ENCODE measurements around the gene ATCAY. TPM values are rescaled to one million over a fixed set of nuclear protein-coding genes. Genes with fewer than 3 reads are reported as not detected.

The ATCAY gene
- total RNA-seq, 4 donors from 2014 or later, result not detected

DNA sequence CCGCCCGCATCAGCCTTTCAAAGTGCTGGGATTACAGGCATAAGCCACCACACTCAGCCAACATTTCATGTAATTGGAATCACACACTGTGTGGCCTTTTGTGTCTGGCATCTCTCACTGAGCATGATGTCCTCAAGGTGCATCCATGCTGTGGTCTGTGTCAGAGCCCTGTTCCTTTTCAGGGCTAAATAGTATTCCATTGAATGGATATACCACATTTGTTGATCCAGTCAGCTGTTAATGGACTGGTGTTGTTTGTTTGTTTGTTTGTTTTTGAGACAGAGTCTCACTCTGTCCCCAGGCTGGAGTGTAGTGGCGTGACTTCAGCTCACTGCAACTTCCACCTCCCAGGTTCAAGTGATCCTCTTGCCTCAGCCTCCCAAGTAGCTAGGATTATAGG lies 17.9 kb downstream of the ATCAY start:
- TF ChIP-seq, protein P1, sequence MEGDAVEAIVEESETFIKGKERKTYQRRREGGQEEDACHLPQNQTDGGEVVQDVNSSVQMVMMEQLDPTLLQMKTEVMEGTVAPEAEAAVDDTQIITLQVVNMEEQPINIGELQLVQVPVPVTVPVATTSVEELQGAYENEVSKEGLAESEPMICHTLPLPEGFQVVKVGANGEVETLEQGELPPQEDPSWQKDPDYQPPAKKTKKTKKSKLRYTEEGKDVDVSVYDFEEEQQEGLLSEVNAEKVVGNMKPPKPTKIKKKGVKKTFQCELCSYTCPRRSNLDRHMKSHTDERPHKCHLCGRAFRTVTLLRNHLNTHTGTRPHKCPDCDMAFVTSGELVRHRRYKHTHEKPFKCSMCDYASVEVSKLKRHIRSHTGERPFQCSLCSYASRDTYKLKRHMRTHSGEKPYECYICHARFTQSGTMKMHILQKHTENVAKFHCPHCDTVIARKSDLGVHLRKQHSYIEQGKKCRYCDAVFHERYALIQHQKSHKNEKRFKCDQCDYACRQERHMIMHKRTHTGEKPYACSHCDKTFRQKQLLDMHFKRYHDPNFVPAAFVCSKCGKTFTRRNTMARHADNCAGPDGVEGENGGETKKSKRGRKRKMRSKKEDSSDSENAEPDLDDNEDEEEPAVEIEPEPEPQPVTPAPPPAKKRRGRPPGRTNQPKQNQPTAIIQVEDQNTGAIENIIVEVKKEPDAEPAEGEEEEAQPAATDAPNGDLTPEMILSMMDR (IDR thresholded peaks at IDR 0.05), result no peak
- no peak for TF ChIP-seq POLR2A (IDR thresholded peaks at IDR 0.05)
- WGBS, 2 donors, result 86 to 88% methylated on average over 3 of the region's 3 CpGs
- Histone ChIP-seq H3K36me3 (no peaks in the 10 kb centered on the region), H3K4me1 (peaks cover 0 to 7% (median 0%) of the 10 kb centered on the region in 3 donors), H3K27ac (no peak overlapping the region), H3K27me3 (peaks cover 0 to 16% (median 0%) of the 10 kb centered on the region in 4 donors), H3K9me3 (no peaks in the 10 kb centered on the region), H3K4me3 (no peak overlapping the region)
- intact Hi-C loops (cut with DNase I), result no loop called here
- no peak for DNase-seq

GRCh38 chr19:3899531-3900294 lies 19.2 kb downstream of the ATCAY start:
- 45 to 47% methylated on average over 12 to 13 of the region's 18 CpGs for WGBS, 2 donors
- H3K4me3 ChIP-seq, result no peak overlapping the region
- DNase-seq, result no peak
- H3K27ac ChIP-seq, result no peak overlapping the region
- H3K4me1 ChIP-seq, result peaks cover 0 to 7% (median 0%) of the 10 kb centered on the region in 3 donors
- no peaks in the 10 kb centered on the region for H3K36me3 ChIP-seq
- TF ChIP-seq, protein P1 (IDR thresholded peaks at IDR 0.05), result no peak
- no peak for TF ChIP-seq POLR2A (IDR thresholded peaks at IDR 0.05)
- H3K9me3 ChIP-seq, result no peaks in the 10 kb centered on the region
- intact Hi-C loops (cut with DNase I), result no loop called here
- peaks cover 0 to 17% (median 0%) of the 10 kb centered on the region in 4 donors for H3K27me3 ChIP-seq

DNA sequence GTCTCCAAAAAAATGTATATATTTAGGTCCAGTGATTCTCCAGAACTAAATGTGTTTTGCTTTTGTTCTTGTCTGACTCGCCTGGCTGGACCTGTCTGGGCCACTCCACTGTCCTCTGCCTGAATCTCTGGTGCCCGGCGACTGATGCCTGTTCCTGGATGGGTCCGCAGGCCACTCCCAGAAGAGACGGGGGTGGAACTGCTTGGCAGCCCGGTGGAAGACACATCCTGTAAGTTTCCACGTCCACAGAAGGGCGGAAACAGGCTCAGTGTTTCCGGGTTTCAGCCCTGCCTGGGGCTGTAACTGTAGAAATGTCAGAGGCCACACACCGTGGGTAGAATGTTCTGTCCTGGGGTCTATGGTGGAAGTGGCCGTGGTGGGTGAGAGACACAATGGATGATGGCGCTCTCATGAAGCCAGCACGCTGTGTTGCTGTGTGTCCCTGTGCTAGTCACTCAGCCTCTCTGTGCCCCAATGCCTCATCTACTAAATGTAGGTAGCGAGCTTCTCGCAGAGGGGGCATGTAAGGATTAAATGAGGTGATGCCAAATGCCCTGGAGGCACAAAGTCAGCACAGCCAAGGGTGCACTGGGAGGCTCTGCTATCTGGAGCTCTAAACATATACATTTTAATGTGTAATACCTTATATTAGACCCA lies 22.0 kb downstream of the ATCAY start:
- TF ChIP-seq, protein P1 (IDR thresholded peaks at IDR 0.05), result no peak
- TF ChIP-seq POLR2A (IDR thresholded peaks at IDR 0.05), result no peak
- no peak overlapping the region for H3K27ac ChIP-seq
- H3K4me1 ChIP-seq, result peaks cover 0 to 7% (median 0%) of the 10 kb centered on the region in 3 donors
- H3K9me3 ChIP-seq, result no peaks in the 10 kb centered on the region
- intact Hi-C loops (cut with DNase I), result no loop called here
- H3K36me3 ChIP-seq, result no peaks in the 10 kb centered on the region
- H3K27me3 ChIP-seq, result peaks cover 0 to 17% (median 0%) of the 10 kb centered on the region in 4 donors
- DNase-seq, result no peak
- no peak overlapping the region for H3K4me3 ChIP-seq
- 66 to 81% methylated on average over 5 to 11 of the region's 15 CpGs for WGBS, 2 donors

DNA sequence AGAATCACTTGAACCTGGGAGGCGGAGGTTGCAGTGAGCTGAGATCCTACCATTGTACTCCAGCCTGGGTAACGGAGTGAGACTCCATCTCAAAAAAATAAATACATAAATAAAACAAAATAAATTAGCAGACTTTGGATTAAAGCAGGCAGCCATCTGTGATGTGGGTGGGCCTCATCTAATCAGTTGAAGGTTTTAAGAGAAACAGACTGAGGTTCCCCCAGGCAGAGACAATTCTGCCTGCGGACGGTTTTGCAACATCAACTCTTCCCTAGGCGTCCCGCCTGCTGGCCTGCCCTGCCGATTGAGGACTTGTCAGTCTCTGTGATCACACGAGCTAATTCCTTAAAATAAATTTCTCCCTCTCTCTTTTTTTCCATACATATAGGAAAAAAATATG lies 23.7 kb downstream of the ATCAY start:
- peaks cover 0 to 7% (median 0%) of the 10 kb centered on the region in 3 donors for H3K4me1 ChIP-seq
- 86% methylated on average over 8 of the region's 8 CpGs for WGBS, 2 donors

More for the DNA sequence above, 23.7 kb downstream of the ATCAY start:
- no peak for DNase-seq
- Histone ChIP-seq H3K27ac (no peak overlapping the region), H3K4me3 (no peak overlapping the region), H3K9me3 (peaks cover 0 to under 1% (median 0%) of the 10 kb centered on the region in 3 donors), H3K36me3 (no peaks in the 10 kb centered on the region), H3K27me3 (peaks cover 0 to 17% (median 0%) of the 10 kb centered on the region in 4 donors)
- intact Hi-C loops (cut with DNase I), result no loop called here
- TF ChIP-seq POLR2A (IDR thresholded peaks at IDR 0.05), result no peak
- TF ChIP-seq, protein P1 (IDR thresholded peaks at IDR 0.05), result no peak

All from esophagus squamous epithelium (tissue), 5 donors.